WERI-Rb-1 (cell line): ENCODE results near the gene WWOX.

Source experiments
- DNase-seq: peaks from one replicate; pipeline ENCODE4 v3.0.0-alpha.2; 2020
- H3K27ac ChIP-seq: fragments of 250-450 bp; sonication (Bioruptor Pico); 2 replicates; pipeline ENCODE4 v1.5.1; 2020; ENCODE audit warnings: mild to moderate bottlenecking, moderate library complexity
- H3K27me3 ChIP-seq: fragments of 250-450 bp; sonication (Bioruptor Pico); 2 replicates; pipeline ENCODE4 v1.5.1; 2021; ENCODE audit warnings: mild to moderate bottlenecking, low read depth, moderate library complexity; ENCODE audit not compliant: insufficient read depth, severe bottlenecking
- H3K36me3 ChIP-seq: fragments of 250-450 bp; sonication (Bioruptor Pico); 2 replicates; pipeline ENCODE4 v1.5.1; 2020; ENCODE audit warnings: mild to moderate bottlenecking, moderate library complexity
- H3K4me3 ChIP-seq: 2 replicates; pipeline ENCODE4 v1.5.1; 2011; ENCODE audit warnings: low read depth, mild to moderate bottlenecking, control low read depth, low read length
- H3K9me3 ChIP-seq: fragments of 250-450 bp; sonication (Bioruptor Pico); 2 replicates; pipeline ENCODE4 v1.5.1; 2021; ENCODE audit warnings: mild to moderate bottlenecking, moderate library complexity; ENCODE audit not compliant: severe bottlenecking
- TF ChIP-seq, protein P1 (sequence below): IDR thresholded peaks from 2 replicates; pipeline ENCODE4 v1.5.1; 2011; ENCODE audit warnings: low read depth, mild to moderate bottlenecking, control low read depth, inconsistent platforms, low read length

The WWOX gene

DNA sequence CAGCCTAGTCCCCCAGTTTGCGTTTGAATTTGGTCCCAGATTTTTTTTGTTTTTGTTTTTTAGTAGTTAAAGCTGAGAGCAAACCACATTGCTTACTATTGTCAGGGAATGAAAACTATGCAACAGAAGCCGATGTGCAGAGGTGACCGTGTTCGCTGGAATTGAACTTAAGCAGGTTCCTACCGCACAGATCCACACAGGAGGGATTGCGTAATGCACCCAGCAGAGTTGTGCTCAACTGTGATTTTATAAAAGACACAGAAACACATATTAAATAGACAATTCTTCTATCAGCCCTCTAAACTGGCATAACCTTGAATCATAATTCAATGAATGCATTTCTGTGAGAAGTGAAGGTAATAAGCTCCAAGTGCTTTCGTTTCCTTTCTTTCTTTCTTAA, 443.0 kb downstream of the WWOX start:
- DNase-seq = no peak
- H3K4me3 ChIP-seq = no peak overlapping the region
- no peak overlapping the region for H3K27ac ChIP-seq
- no peaks in the 10 kb centered on the region for H3K27me3 ChIP-seq
- no peaks in the 10 kb centered on the region for H3K36me3 ChIP-seq
- no peaks in the 10 kb centered on the region for H3K9me3 ChIP-seq
- TF ChIP-seq, protein P1, sequence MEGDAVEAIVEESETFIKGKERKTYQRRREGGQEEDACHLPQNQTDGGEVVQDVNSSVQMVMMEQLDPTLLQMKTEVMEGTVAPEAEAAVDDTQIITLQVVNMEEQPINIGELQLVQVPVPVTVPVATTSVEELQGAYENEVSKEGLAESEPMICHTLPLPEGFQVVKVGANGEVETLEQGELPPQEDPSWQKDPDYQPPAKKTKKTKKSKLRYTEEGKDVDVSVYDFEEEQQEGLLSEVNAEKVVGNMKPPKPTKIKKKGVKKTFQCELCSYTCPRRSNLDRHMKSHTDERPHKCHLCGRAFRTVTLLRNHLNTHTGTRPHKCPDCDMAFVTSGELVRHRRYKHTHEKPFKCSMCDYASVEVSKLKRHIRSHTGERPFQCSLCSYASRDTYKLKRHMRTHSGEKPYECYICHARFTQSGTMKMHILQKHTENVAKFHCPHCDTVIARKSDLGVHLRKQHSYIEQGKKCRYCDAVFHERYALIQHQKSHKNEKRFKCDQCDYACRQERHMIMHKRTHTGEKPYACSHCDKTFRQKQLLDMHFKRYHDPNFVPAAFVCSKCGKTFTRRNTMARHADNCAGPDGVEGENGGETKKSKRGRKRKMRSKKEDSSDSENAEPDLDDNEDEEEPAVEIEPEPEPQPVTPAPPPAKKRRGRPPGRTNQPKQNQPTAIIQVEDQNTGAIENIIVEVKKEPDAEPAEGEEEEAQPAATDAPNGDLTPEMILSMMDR = no peak

DNA sequence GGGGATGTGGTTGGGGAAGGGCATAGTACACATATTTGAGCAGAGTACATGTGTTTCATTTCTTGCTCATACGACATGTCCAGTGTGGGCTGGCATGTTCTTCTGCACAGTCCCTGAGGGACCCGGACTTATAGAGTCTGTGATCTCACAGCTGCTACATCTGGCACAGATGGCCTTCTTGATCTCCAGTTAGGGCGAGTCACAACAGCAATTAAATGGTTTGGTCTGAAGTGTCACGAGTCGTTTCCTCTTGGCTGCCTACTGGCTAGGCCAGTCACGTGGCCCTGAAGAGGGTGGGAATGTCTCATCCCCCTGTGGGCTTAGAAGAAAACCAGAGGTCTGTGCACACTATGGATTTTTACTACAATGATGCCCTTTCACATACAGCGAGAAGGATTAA, 443.6 kb downstream of the WWOX start:
- no peak overlapping the region for H3K27ac ChIP-seq
- no peaks in the 10 kb centered on the region for H3K9me3 ChIP-seq
- H3K4me3 ChIP-seq = no peak overlapping the region
- H3K27me3 ChIP-seq = no peaks in the 10 kb centered on the region
- H3K36me3 ChIP-seq = no peaks in the 10 kb centered on the region
- TF ChIP-seq, protein P1 = no peak
- DNase-seq = no peak

DNA sequence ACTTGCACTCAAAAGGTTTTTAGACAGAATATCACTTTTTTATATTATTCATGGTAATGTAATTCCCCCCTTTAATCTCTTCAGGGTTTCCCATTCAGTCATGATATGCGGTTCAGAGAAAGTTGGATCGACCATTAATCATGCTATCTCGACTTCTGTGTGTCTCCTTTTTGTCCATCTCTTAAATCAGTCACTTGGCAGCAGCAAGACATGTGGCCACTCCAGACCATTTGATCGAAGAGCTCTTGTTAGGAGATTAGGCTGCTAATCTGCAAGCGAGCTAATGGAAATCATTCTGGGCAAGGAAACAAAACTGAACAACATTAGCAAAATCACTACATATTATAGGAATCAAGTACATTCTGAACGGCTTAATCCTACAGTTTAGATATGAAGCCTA, 449.9 kb downstream of the WWOX start:
- no peak overlapping the region for H3K27ac ChIP-seq
- H3K9me3 ChIP-seq = no peaks in the 10 kb centered on the region
- H3K27me3 ChIP-seq = no peaks in the 10 kb centered on the region
- no peaks in the 10 kb centered on the region for H3K36me3 ChIP-seq
- TF ChIP-seq, protein P1 = no peak
- H3K4me3 ChIP-seq = no peak overlapping the region
- peak; percentile 56 for DNase-seq

DNA sequence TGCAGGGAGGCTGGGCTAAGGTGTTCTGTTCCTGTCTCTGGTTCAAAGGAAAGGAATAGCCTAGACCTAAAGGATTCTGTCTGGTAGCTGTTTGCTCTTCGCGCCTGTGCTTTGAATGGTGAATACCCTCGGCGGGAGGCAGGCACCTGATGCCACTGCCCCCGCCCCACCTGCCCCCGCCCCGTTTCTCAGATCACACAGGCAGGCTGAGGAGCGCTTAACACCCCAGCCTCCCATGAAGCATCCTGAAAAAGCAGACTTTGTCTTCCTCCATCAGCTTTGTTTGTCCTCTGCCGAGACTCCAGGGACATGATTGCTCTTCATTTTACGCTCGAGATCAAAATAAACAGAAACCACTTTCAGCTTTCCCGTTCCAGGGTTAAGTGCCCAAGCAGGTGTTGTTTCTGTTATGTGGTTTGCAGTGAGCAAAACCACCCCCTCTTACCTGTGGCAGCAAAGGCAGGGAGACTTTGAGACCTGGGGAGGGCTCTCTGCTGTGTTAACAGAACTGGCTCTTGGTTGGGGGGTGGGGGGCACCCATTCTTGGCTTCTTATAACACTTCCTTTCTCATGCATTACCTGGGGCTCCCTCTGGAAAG, 452.1 kb downstream of the WWOX start:
- TF ChIP-seq, protein P1 = no peak
- no peak overlapping the region for H3K4me3 ChIP-seq
- H3K36me3 ChIP-seq = no peaks in the 10 kb centered on the region
- DNase-seq = no peak
- H3K9me3 ChIP-seq = no peaks in the 10 kb centered on the region
- H3K27me3 ChIP-seq = no peaks in the 10 kb centered on the region
- no peak overlapping the region for H3K27ac ChIP-seq

DNA sequence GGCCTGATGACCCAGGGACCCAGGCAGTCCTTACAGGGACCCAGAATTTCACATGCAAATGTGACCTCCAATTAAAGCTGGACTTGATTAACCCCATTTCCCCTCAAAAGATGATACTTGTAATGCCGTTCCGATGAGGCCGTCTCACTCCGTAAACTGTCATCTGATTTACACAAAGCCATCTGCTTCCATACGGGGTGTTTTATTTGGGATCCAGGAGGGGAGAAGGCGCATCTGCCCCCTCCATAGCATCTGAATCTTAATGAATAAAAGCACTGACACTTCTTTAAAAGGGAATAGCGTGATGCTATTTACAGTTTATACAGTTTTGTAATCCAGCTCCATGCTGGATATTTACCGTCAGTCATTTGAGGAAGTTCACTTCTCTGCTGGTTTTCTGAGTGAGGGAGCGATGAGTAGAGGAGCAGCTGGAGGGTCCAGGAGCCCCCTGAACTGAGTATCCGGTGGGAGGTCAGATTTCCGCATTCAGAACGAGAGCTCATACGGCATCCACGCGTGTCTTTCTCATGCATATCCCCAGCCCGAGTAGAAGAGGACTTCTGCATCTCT, 452.7 kb downstream of the WWOX start:
- Histone ChIP-seq H3K27me3 (no peaks in the 10 kb centered on the region), H3K4me3 (no peak overlapping the region), H3K36me3 (no peaks in the 10 kb centered on the region), H3K9me3 (no peaks in the 10 kb centered on the region), H3K27ac (no peak overlapping the region)
- TF ChIP-seq, protein P1 = no peak
- DNase-seq = no peak

DNA sequence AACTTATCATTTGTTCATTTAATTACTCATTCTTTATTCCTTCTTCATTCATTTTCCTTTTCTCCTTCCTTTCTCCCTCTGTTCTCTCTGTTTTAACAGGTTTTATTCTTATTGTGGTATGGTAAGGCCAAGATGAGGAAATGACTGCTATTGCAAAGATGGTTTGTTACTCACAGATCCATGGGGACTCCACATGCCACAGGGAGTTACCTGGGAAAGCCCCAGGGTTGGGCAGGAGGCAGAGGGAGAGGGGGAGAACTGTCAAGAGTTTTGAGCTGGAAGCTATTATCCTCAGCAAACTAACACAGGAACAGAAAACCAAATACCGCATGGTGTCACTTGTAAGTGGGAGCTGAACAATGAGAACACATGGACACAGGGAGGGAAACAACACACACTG, 453.3 kb downstream of the WWOX start:
- TF ChIP-seq, protein P1 = no peak
- DNase-seq = no peak
- Histone ChIP-seq H3K4me3 (no peak overlapping the region), H3K36me3 (no peaks in the 10 kb centered on the region), H3K9me3 (no peaks in the 10 kb centered on the region), H3K27ac (no peak overlapping the region), H3K27me3 (no peaks in the 10 kb centered on the region)
